DOHH2 (cell line): ENCODE measurements around the gene KERA.

Source experiments
- H3F3A ChIP-seq: fragments of 200-600 bp; sonication (generic), shearing (Covaris generic); 2 replicates; pipeline ENCODE4 v1.6.0; 2016; ENCODE audit warnings: antibody characterized with exemption, mild to moderate bottlenecking; ENCODE audit not compliant: control insufficient read depth, insufficient read depth
- H3K27ac ChIP-seq: fragments of 200-600 bp; sonication (generic); 2 replicates; pipeline ENCODE4 v1.5.1; 2014; ENCODE audit warnings: low read depth, mild to moderate bottlenecking, low read length, moderate library complexity
- H3K27me3 ChIP-seq: fragments of 200-600 bp; sonication (generic); 2 replicates; pipeline ENCODE4 v1.6.1; 2014; ENCODE audit warnings: mild to moderate bottlenecking, low read length, mixed read lengths; ENCODE audit not compliant: control insufficient read depth
- H3K36me3 ChIP-seq: fragments of 200-600 bp; sonication (generic); 2 replicates; pipeline ENCODE4 v1.6.1; 2014; ENCODE audit warnings: mild to moderate bottlenecking, low read length, moderate library complexity, mixed read lengths; ENCODE audit not compliant: control insufficient read depth
- H3K4me1 ChIP-seq: fragments of 200-600 bp; sonication (generic); 2 replicates; pipeline ENCODE4 v1.6.1; 2014; ENCODE audit warnings: mild to moderate bottlenecking, low read length, mixed read lengths; ENCODE audit not compliant: control insufficient read depth
- H3K4me2 ChIP-seq: fragments of 200-600 bp; sonication (generic); 2 replicates; pipeline ENCODE4 v1.6.0; 2014; ENCODE audit warnings: mild to moderate bottlenecking, low read length, moderate library complexity
- H3K4me3 ChIP-seq: fragments of 200-600 bp; sonication (generic); 2 replicates; pipeline ENCODE4 v1.5.1; 2014; ENCODE audit warnings: mild to moderate bottlenecking, low read length, mixed read lengths
- H3K79me2 ChIP-seq: fragments of 200-600 bp; sonication (generic); 2 replicates; pipeline ENCODE4 v1.6.1; 2014; ENCODE audit warnings: mild to moderate bottlenecking, low read length, mixed read lengths; ENCODE audit not compliant: control insufficient read depth
- H3K9me2 ChIP-seq: fragments of 200-600 bp; sonication (generic); replicated peaks from 2 replicates; pipeline ENCODE4 v1.6.1; 2014; ENCODE audit warnings: mild to moderate bottlenecking, low read length, mixed read lengths; ENCODE audit not compliant: control insufficient read depth
- H3K9me3 ChIP-seq: fragments of 200-600 bp; sonication (generic); 2 replicates; pipeline ENCODE4 v1.6.1; 2014; ENCODE audit warnings: antibody characterized with exemption, low read length, mixed read lengths; ENCODE audit not compliant: control insufficient read depth, insufficient read depth
- H4K20me1 ChIP-seq: fragments of 200-600 bp; sonication (generic); 2 replicates; pipeline ENCODE4 v1.6.0; 2014; ENCODE audit warnings: low read depth, mild to moderate bottlenecking, antibody characterized with exemption, low read length, moderate library complexity; ENCODE audit not compliant: control insufficient read depth, insufficient read depth
- EZH2phosphoT487 ChIP-seq: fragments of 200-600 bp; sonication (generic); IDR thresholded peaks from 2 replicates; pipeline ENCODE4 v1.6.1; 2017; ENCODE audit warnings: borderline replicate concordance, mild to moderate bottlenecking, antibody characterized with exemption, low read length, moderate library complexity, mixed read lengths
- TF ChIP-seq, protein P1 (sequence below): fragments of 200-600 bp; sonication (generic); IDR thresholded peaks from one replicate; pipeline ENCODE4 v1.5.1; 2014; ENCODE audit warnings: antibody characterized with exemption, mild to moderate bottlenecking, low read depth, low read length; ENCODE audit not compliant: poor library complexity, severe bottlenecking

KERA gene

DNA sequence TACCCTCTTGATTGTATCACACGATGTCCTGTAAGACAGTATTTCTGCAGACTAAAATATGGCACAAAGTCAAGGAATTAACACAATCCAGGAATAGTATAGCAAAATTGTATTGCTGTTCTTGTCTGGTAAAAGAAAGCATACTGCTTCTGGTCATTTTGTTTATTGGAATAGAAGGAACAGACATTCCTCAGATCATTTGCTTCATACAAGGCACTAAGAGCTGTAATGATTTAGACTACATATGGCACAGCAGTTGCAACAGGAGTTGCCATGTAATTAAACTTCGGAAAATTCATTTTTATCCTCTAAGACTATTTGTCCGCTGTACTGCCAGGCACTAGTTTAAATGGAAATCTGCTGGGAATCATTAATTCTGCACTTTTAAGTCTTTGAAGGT lies 7.6 kb upstream of the KERA start:
- H3K4me3 ChIP-seq: no peak overlapping the region
- H4K20me1 ChIP-seq: no peaks in the 10 kb centered on the region
- H3K4me2 ChIP-seq: no peak overlapping the region
- H3K9me2 ChIP-seq: no peaks in the 10 kb centered on the region
- no peaks in the 10 kb centered on the region for H3K9me3 ChIP-seq
- H3K4me1 ChIP-seq: no peaks in the 10 kb centered on the region
- TF ChIP-seq EZH2phosphoT487: no peak
- TF ChIP-seq, protein P1, sequence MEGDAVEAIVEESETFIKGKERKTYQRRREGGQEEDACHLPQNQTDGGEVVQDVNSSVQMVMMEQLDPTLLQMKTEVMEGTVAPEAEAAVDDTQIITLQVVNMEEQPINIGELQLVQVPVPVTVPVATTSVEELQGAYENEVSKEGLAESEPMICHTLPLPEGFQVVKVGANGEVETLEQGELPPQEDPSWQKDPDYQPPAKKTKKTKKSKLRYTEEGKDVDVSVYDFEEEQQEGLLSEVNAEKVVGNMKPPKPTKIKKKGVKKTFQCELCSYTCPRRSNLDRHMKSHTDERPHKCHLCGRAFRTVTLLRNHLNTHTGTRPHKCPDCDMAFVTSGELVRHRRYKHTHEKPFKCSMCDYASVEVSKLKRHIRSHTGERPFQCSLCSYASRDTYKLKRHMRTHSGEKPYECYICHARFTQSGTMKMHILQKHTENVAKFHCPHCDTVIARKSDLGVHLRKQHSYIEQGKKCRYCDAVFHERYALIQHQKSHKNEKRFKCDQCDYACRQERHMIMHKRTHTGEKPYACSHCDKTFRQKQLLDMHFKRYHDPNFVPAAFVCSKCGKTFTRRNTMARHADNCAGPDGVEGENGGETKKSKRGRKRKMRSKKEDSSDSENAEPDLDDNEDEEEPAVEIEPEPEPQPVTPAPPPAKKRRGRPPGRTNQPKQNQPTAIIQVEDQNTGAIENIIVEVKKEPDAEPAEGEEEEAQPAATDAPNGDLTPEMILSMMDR: no peak
- no peaks in the 10 kb centered on the region for H3F3A ChIP-seq
- no peak overlapping the region for H3K27ac ChIP-seq
- H3K27me3 ChIP-seq: no peaks in the 10 kb centered on the region
- H3K36me3 ChIP-seq: no peaks in the 10 kb centered on the region
- no peaks in the 10 kb centered on the region for H3K79me2 ChIP-seq

- no peaks in the 10 kb centered on the region for H3K79me2 ChIP-seq
- H3K9me3 ChIP-seq: no peaks in the 10 kb centered on the region
- H3K27ac ChIP-seq: no peak overlapping the region
- H3F3A ChIP-seq: no peaks in the 10 kb centered on the region
- H3K4me1 ChIP-seq: no peaks in the 10 kb centered on the region
- H3K36me3 ChIP-seq: no peaks in the 10 kb centered on the region
- no peaks in the 10 kb centered on the region for H4K20me1 ChIP-seq
- H3K4me3 ChIP-seq: no peak overlapping the region
- H3K4me2 ChIP-seq: no peak overlapping the region
- TF ChIP-seq, protein P1: no peak
- no peak for TF ChIP-seq EZH2phosphoT487
- no peaks in the 10 kb centered on the region for H3K9me2 ChIP-seq
- H3K27me3 ChIP-seq: no peaks in the 10 kb centered on the region
Observed at GRCh38 chr12:91064640-91065039, 6.8 kb upstream of the KERA start.

DNA sequence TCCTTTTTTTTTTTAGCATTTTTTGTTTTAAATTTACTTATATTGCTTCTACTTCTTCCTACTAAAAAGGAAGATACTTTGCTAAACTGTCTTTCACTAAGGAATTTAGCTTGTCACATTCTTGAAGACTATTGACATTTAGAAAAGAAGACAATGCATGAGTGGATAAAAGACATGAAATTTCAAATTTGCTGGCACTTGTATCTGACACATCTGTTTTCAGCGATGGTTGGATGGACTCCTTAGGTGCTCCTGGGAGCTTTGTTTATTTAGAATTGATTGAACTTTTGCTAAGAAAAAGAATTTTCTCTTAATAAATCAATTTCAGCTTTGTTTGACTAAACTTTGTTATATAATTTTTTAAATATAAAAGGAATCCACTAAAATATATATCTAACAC lies 3.3 kb upstream of the KERA start:
- Histone ChIP-seq H3K4me2 (no peak overlapping the region), H3K36me3 (no peaks in the 10 kb centered on the region), H4K20me1 (no peaks in the 10 kb centered on the region), H3K9me2 (no peaks in the 10 kb centered on the region), H3K27ac (no peak overlapping the region), H3K4me1 (no peaks in the 10 kb centered on the region), H3F3A (no peaks in the 10 kb centered on the region), H3K79me2 (no peaks in the 10 kb centered on the region), H3K9me3 (no peaks in the 10 kb centered on the region), H3K4me3 (no peak overlapping the region), H3K27me3 (no peaks in the 10 kb centered on the region)
- TF ChIP-seq EZH2phosphoT487: no peak
- TF ChIP-seq, protein P1: no peak

DNA sequence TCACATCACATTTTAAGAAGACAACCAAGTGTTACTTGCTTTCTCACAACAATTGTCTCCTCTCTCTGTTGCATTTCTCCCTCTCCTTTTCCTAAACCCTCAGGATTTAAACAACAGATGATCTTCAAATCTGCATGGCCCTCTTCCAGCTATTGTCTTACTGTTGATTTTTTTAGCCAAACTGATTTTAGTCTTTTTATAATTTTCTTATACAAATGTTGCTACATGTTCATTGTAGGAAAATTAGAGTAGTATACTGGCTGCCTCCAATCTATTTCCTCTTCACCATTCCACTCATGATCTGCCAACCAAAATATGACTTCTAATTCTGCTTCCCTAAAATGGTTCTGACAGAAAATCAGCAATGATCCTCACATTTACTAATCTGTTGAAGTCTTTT lies 1.4 kb upstream of the KERA start:
- no peaks in the 10 kb centered on the region for H3F3A ChIP-seq
- no peak overlapping the region for H3K27ac ChIP-seq
- no peak overlapping the region for H3K4me3 ChIP-seq
- H3K27me3 ChIP-seq: no peaks in the 10 kb centered on the region
- H3K9me2 ChIP-seq: no peaks in the 10 kb centered on the region
- H4K20me1 ChIP-seq: no peaks in the 10 kb centered on the region
- no peaks in the 10 kb centered on the region for H3K9me3 ChIP-seq
- H3K4me1 ChIP-seq: no peaks in the 10 kb centered on the region
- H3K36me3 ChIP-seq: no peaks in the 10 kb centered on the region
- TF ChIP-seq, protein P1: no peak
- TF ChIP-seq EZH2phosphoT487: no peak
- no peak overlapping the region for H3K4me2 ChIP-seq
- H3K79me2 ChIP-seq: no peaks in the 10 kb centered on the region
